ENCODE measurements around the gene CLIP1. TPM values are rescaled to one million over a fixed set of nuclear protein-coding genes. Genes with fewer than 3 reads are reported as not detected.
"Not testable (repeated sequence)": the region's sequence is repeated elsewhere in the genome, so short reads cannot be mapped to it uniquely, and the experiment has no call there.

The CLIP1 gene
- polyA plus RNA-seq, 4 donors, result 16.1 to 34.9 (median 19.7) TPM

- H3K36me3 ChIP-seq (ENCODE audit: control insufficient read depth in 3 of 3, insufficient read depth in 2 of 3, low read depth in 1 of 3, low read length in 3 of 3), result no peaks in the 10 kb centered on the region
- peak overlapping the region in 2 of 3 donors; percentile 40 to 97 for H3K4me3 ChIP-seq (ENCODE audit: low read depth in 1 of 3, low read length in 3 of 3)
- 14 to 20% (median 15%) methylated on average over 20 to 21 of the region's 21 CpGs for WGBS, 3 donors
- H3K27ac ChIP-seq (ENCODE audit: low read depth in 1 of 3, low read length in 2 of 3), result peak overlapping the region in 2 of 3 donors; percentile 32 to 85
- no peaks in the 10 kb centered on the region for H3K9me3 ChIP-seq (ENCODE audit: control insufficient read depth in 2 of 2, insufficient read depth in 1 of 2, low read depth in 1 of 2, low read length in 1 of 2)
- peak; percentile 29 to 66 for DNase-seq
- no peak for FAIRE-seq
- peaks cover 0 to 16% (median 7%) of the 10 kb centered on the region in 3 donors for H3K4me1 ChIP-seq (ENCODE audit: control insufficient read depth in 3 of 3, insufficient read depth in 2 of 3, low read depth in 1 of 3, low read length in 2 of 3)
- H3K27me3 ChIP-seq (ENCODE audit: control insufficient read depth in 3 of 3, insufficient read depth in 3 of 3, low read length in 3 of 3), result no peaks in the 10 kb centered on the region
Observed at GRCh38 chr12:122423258-122424165, 1.0 kb upstream of the CLIP1 start.

DNA sequence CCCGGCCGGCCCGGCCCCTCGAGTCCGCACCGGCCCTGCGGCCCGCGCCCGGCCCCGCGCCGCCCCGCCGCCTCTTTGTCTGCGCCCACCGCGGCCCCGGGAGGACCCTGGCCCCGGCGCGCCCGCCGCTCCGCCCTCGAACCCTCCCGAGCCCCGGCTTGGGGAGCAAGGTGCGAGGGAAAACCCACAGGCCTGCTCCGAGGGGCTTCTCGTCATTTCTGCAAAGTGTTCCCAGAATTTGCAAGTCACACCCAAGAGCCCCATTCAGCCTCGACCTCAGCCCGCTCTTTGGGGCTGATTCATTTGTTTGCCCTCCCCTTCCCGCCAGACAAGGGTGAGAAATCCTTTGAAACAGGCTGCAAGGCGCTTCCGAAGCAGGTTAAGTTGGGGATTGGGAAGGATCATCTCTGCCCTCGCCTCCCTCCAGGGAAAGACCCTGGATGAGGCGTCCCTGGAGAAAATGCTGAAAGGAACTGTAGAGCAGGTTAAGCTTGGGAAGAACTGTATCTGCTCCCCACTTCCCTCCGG, 325 bp upstream of the CLIP1 start:
- Histone ChIP-seq H3K9me3 (ENCODE audit: control insufficient read depth in 2 of 2, insufficient read depth in 1 of 2, low read depth in 1 of 2, low read length in 1 of 2) (no peaks in the 10 kb centered on the region), H3K4me3 (ENCODE audit: low read depth in 1 of 3, low read length in 3 of 3) (peak overlapping the region; percentile 40 to 97 (median 79)), H3K27me3 (ENCODE audit: control insufficient read depth in 3 of 3, insufficient read depth in 3 of 3, low read length in 3 of 3) (no peaks in the 10 kb centered on the region), H3K27ac (ENCODE audit: low read depth in 1 of 3, low read length in 2 of 3) (peak overlapping the region; percentile 32 to 85 (median 77)), H3K36me3 (ENCODE audit: control insufficient read depth in 3 of 3, insufficient read depth in 2 of 3, low read depth in 1 of 3, low read length in 3 of 3) (no peaks in the 10 kb centered on the region), H3K4me1 (ENCODE audit: control insufficient read depth in 3 of 3, insufficient read depth in 2 of 3, low read depth in 1 of 3, low read length in 2 of 3) (peaks cover 0 to 16% (median 7%) of the 10 kb centered on the region in 3 donors)
- FAIRE-seq (no peak), DNase-seq (peak; percentile 35 to 65)
- WGBS, 3 donors, result 0 to 1% (median 0%) methylated on average over 23 to 39 of the region's 39 CpGs

DNA sequence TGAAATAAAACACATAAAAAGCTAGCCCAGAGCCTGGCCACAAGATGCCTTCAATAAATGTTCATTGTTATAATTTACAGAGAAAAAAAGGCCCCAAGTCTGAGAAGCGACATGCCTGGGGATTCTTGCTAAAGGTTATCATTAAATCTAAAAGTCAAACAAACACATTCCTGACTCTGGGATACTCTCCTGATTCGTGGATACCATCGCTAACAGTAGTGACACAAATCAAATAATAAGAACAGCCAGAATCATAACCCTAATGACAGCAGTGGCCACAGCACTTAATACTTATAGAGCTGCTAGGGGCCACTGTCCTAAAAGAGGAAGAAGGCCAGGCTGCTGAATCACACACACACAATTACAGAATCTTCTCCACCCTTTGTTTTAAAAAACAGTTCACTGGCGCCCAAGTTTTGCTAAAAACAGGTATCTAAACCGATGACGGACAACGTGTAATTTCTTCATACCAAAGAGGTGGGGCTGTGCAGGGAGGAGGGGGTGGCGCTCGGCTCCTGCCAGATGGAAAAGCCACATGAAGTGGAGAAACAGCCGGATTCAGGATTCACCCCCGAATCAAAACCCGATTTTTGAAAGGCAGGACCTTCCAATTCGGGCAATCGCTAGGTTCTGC, 1.2 kb downstream of the CLIP1 start:
- peak overlapping the region; percentile 94 to 97 (median 95) for H3K27ac ChIP-seq (ENCODE audit: low read depth in 1 of 3, low read length in 2 of 3)
- H3K4me3 ChIP-seq (ENCODE audit: low read depth in 1 of 3, low read length in 3 of 3), result peak overlapping the region; percentile 79 to 98 (median 97)
- peaks cover 0 to 7% (median 0%) of the 10 kb centered on the region in 3 donors for H3K36me3 ChIP-seq (ENCODE audit: control insufficient read depth in 3 of 3, insufficient read depth in 2 of 3, low read depth in 1 of 3, low read length in 3 of 3)
- WGBS, 3 donors, result 2 to 4% (median 3%) methylated on average over 14 of the region's 14 CpGs
- H3K27me3 ChIP-seq (ENCODE audit: control insufficient read depth in 3 of 3, insufficient read depth in 3 of 3, low read length in 3 of 3), result no peaks in the 10 kb centered on the region
- no peak for FAIRE-seq
- peak; percentile 40 to 73 for DNase-seq
- no peaks in the 10 kb centered on the region for H3K9me3 ChIP-seq (ENCODE audit: control insufficient read depth in 2 of 2, insufficient read depth in 1 of 2, low read depth in 1 of 2, low read length in 1 of 2)
- H3K4me1 ChIP-seq (ENCODE audit: control insufficient read depth in 3 of 3, insufficient read depth in 2 of 3, low read depth in 1 of 3, low read length in 2 of 3), result peaks cover 0 to 16% (median 7%) of the 10 kb centered on the region in 3 donors

- 65 to 73% (median 71%) methylated on average over 17 of the region's 17 CpGs for WGBS, 3 donors
- Histone ChIP-seq H3K27me3 (ENCODE audit: control insufficient read depth in 3 of 3, insufficient read depth in 3 of 3, low read length in 3 of 3) (no peaks in the 10 kb centered on the region), H3K36me3 (ENCODE audit: control insufficient read depth in 3 of 3, insufficient read depth in 2 of 3, low read depth in 1 of 3, low read length in 3 of 3) (peaks cover 0 to 7% (median 0%) of the 10 kb centered on the region in 3 donors), H3K4me1 (ENCODE audit: control insufficient read depth in 3 of 3, insufficient read depth in 2 of 3, low read depth in 1 of 3, low read length in 2 of 3) (peaks cover 0 to 16% (median 7%) of the 10 kb centered on the region in 3 donors), H3K4me3 (ENCODE audit: low read depth in 1 of 3, low read length in 3 of 3) (peak overlapping the region in 1 of 3 donors; percentile 98), H3K9me3 (ENCODE audit: control insufficient read depth in 2 of 2, insufficient read depth in 1 of 2, low read depth in 1 of 2, low read length in 1 of 2) (no peaks in the 10 kb centered on the region), H3K27ac (ENCODE audit: low read depth in 1 of 3, low read length in 2 of 3) (peak overlapping the region in 2 of 3 donors; percentile 94 to 95)
- no peak for FAIRE-seq
- DNase-seq, result no peak
Observed at GRCh38 chr12:122420471-122421162, 1.9 kb downstream of the CLIP1 start.

DNA sequence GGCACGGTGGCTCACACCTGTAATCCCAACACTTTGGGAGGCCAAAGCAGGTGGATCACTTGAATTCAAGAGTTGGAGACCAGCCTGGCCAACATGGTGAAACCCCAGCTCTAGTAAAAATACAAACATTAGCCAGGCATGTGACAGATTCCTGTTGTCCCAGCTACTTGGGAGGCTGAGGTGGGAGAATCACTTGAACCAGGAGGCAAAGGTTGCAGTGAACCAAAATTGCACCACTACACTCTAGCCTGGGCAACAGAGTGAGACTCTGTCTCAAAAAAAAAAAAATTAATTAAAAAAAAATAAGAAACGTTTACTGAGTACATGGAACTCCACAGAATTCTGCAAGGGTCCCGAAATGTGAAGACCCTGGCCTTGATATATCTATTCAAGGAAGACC, 3.4 kb downstream of the CLIP1 start:
- H3K27me3 ChIP-seq (ENCODE audit: control insufficient read depth in 3 of 3, insufficient read depth in 3 of 3, low read length in 3 of 3); FAIRE-seq; H3K27ac ChIP-seq (ENCODE audit: low read depth in 1 of 3, low read length in 2 of 3); H3K9me3 ChIP-seq (ENCODE audit: control insufficient read depth in 2 of 2, insufficient read depth in 1 of 2, low read depth in 1 of 2, low read length in 1 of 2); H3K4me3 ChIP-seq (ENCODE audit: low read depth in 1 of 3, low read length in 3 of 3); DNase-seq: not testable (repeated sequence)
- peaks cover 0 to 12% (median 0%) of the 10 kb centered on the region in 3 donors for H3K36me3 ChIP-seq (ENCODE audit: control insufficient read depth in 3 of 3, insufficient read depth in 2 of 3, low read depth in 1 of 3, low read length in 3 of 3)
- 89 to 92% (median 91%) methylated on average over 3 of the region's 3 CpGs for WGBS, 3 donors
- peaks cover 0 to 16% (median 7%) of the 10 kb centered on the region in 3 donors for H3K4me1 ChIP-seq (ENCODE audit: control insufficient read depth in 3 of 3, insufficient read depth in 2 of 3, low read depth in 1 of 3, low read length in 2 of 3)

DNA sequence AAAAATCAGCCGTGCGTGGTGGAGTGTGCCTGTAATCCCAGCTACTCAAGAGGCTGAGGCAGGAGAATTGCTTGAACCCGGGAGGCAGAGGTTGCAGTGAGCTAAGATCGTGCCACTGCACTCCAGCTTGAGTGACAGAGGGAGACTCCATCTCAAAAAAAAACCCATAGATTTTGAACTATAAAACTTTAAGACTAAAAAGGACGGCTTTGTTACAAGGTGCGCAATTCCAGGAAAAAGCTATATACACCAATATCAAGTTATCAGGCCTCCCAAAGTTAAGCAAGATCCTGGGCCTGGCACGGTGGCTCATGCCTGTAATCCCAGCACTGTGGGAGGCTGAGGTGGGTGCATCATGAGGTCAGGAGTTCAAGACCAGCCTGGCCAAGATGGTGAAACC, 6.8 kb downstream of the CLIP1 start:
- not testable (repeated sequence) for DNase-seq; H3K4me1 ChIP-seq (ENCODE audit: control insufficient read depth in 3 of 3, insufficient read depth in 2 of 3, low read depth in 1 of 3, low read length in 2 of 3); H3K27me3 ChIP-seq (ENCODE audit: control insufficient read depth in 3 of 3, insufficient read depth in 3 of 3, low read length in 3 of 3); FAIRE-seq; H3K27ac ChIP-seq (ENCODE audit: low read depth in 1 of 3, low read length in 2 of 3); H3K9me3 ChIP-seq (ENCODE audit: control insufficient read depth in 2 of 2, insufficient read depth in 1 of 2, low read depth in 1 of 2, low read length in 1 of 2); H3K4me3 ChIP-seq (ENCODE audit: low read depth in 1 of 3, low read length in 3 of 3)
- 90 to 94% (median 93%) methylated on average over 7 of the region's 7 CpGs for WGBS, 3 donors
- H3K36me3 ChIP-seq (ENCODE audit: control insufficient read depth in 3 of 3, insufficient read depth in 2 of 3, low read depth in 1 of 3, low read length in 3 of 3), result peaks cover 0 to 14% (median 0%) of the 10 kb centered on the region in 3 donors

DNA sequence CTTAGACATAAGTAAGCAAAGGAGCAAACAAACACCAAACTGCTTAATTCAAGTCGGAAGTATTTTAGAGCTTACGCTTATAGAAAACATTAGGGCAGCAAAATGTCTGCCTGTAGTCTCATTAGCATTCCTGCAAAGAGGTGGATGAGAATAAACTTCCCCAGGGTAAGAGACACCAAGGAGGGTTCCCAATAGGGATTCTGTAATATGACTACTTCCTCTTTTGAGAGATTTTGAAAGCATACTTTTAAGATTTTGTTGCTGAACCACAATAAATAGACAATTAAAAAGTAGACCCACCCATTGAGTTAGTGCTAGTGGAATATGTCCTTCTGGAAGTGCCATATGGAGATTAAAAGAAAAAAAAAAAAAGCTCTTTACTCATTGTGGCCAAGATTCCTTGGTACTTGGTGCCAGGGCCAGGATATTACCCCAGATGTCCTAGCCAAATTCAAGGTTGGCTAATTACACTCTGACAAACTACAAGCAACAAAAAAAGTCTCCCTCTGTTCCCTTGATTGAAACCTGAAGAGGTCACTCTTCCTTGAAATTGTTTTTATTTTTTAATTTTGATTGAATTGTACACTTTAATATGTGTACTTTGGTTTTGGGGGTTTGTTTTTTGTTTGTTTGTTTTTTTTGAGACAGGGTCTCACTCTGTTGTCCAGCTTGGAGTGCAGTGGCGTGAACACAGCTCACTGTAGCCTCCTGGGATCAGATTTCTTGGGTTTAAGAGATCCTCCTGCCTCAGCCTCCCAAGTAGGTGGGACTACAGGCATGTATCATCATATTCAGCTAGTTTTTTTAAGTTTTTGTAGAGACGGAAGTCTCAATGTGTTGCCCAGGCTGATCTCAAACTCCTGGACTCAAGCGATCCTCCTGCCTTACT, 8.7 kb downstream of the CLIP1 start:
- Histone ChIP-seq H3K9me3 (ENCODE audit: control insufficient read depth in 2 of 2, insufficient read depth in 1 of 2, low read depth in 1 of 2, low read length in 1 of 2) (peaks cover 0 to 4% of the 10 kb centered on the region in 2 donors), H3K36me3 (ENCODE audit: control insufficient read depth in 3 of 3, insufficient read depth in 2 of 3, low read depth in 1 of 3, low read length in 3 of 3) (peaks cover 0 to 14% (median 0%) of the 10 kb centered on the region in 3 donors), H3K27me3 (ENCODE audit: control insufficient read depth in 3 of 3, insufficient read depth in 3 of 3, low read length in 3 of 3) (no peaks in the 10 kb centered on the region), H3K27ac (ENCODE audit: low read depth in 1 of 3, low read length in 2 of 3) (peak overlapping the region in 1 of 3 donors; percentile 32), H3K4me3 (ENCODE audit: low read depth in 1 of 3, low read length in 3 of 3) (no peak overlapping the region), H3K4me1 (ENCODE audit: control insufficient read depth in 3 of 3, insufficient read depth in 2 of 3, low read depth in 1 of 3, low read length in 2 of 3) (peaks cover 0 to 6% (median 0%) of the 10 kb centered on the region in 3 donors)
- DNase-seq, result no peak
- WGBS, 3 donors, result 79 to 95% (median 92%) methylated on average over 5 of the region's 5 CpGs
- no peak for FAIRE-seq

All from small intestine (tissue), 7 donors.